GM19468 (cell line): Measurements from ENCODE around the gene LINGO3.

Experiments used
- ATAC-seq: cut with Tn5 transposase; IDR thresholded peaks from one replicate; pipeline ENCODE4 v1.9.1; 2021; ENCODE audit warnings: mild to moderate bottlenecking, moderate library complexity, moderate number of reproducible peaks; ENCODE audit not compliant: unreplicated experiment; ENCODE audit errors: extremely low read depth

The LINGO3 gene

GRCh38 chr19:2340496-2341243, 32.7 kb upstream of the LINGO3 start:
- no peak for ATAC-seq

GRCh38 chr19:2339644-2340310, 31.8 kb upstream of the LINGO3 start:
- ATAC-seq, result no peak

- ATAC-seq, result no peak
Observed at GRCh38 chr19:2338751-2339643, 31.0 kb upstream of the LINGO3 start.

DNA sequence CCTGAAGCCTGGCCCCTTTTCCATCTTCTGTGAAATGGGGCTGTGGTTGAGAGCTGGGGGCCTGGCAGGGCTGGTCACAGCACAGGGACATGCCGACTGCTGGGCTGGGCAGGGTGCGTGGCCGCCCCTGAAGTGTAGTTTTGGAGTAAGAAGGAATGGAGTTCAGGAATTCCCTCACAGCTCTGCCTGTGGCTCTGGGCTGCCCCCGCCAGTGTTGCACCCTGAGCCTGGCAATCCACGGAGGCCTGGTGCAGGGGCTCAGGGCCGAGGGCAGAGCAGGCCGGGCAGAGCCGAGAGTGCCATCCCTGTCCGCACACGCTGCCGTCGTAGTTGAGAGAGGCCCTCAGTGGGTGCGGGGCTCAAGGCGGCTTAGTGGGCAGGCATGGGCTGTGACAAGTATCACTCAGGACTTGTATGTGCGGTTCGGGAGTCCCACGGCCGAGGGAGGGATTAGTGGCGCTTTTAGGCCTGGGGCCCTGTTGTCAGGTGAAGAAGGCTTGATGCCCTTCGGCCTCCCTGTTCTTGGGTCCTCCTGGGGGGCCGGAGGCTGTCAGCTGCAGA, 30.2 kb upstream of the LINGO3 start:
- ATAC-seq, result no peak

DNA sequence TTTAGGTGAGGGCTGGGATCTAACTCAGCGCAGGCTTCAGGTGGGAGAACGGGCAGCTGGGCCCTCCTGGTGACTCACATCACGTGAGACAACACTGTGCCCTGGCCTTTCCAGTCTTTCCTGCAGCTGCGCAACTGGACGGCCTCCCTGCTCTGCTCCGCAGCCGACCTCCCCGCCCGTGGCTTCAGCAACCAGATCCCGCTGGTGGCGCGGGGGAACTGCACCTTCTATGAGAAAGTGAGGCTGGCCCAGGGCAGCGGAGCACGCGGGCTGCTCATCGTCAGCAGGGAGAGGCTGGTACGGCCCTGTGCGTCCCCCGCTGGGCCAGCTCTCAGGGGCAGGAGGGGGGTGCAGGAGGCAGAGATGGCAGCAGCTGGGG, 29.4 kb upstream of the LINGO3 start:
- ATAC-seq, result no peak

GRCh38 chr19:2336528-2337328, 28.8 kb upstream of the LINGO3 start:
- no peak for ATAC-seq

GRCh38 chr19:2335848-2336247, 27.9 kb upstream of the LINGO3 start:
- ATAC-seq, result no peak

- no peak for ATAC-seq
Observed at GRCh38 chr19:2334986-2335846, 27.3 kb upstream of the LINGO3 start.

DNA sequence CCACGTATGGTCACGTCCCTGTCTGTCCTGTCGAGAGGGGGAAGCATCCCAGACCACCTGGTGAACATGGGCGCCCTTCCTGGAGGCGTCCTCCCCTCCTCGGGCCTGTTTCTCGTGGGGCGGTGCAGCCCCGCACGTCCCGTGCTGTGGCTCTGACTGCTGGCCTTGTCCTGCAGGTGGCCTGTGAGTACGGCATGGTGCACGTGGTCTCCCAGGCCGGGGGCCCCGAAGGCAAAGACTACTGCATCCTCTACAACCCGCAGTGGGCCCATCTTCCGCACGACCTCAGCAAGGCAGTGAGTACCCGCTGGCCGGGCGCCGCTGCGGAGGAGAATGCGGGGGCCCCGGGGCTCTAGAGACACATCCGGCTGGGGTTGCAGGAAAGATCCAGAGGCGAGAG, 26.5 kb upstream of the LINGO3 start:
- no peak for ATAC-seq

- no peak for ATAC-seq
Observed at GRCh38 chr19:2333807-2334211, 25.9 kb upstream of the LINGO3 start.

GRCh38 chr19:2333027-2333806, 25.3 kb upstream of the LINGO3 start:
- no peak for ATAC-seq

DNA sequence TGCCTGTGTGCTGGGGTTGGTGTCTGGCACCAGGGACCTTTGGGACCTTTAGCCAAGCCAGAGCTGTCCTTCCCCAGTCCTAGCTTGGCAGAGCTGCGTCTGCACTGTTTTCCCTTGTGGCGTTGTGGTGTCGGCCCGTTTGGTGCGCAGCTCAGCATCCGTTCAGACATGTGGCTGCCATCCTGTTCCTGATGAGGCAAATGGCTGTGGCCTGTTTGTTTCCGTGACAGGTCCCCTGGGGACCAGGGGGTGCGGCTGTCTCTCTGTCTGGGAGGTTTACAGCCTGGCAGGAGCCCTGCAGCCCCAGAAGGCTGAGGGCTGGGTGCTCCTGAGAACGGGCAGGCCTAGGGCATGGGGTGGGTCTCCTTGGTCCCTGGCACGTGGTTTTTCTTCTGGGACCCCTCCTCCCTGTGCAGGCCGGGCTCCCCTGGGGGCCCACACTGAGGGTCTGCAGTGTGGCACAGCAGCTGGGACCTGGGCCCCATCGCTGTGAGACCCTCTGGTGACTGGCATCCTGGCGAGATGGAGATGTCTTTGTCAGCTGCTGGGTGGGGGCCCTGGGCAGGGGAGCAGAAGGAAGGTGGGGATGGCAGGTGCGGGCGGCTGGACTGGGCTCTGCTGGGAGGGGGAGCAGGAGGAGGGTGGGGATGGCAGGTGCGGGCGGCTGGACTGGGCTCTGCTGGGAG, 24.5 kb upstream of the LINGO3 start:
- ATAC-seq, result no peak

DNA sequence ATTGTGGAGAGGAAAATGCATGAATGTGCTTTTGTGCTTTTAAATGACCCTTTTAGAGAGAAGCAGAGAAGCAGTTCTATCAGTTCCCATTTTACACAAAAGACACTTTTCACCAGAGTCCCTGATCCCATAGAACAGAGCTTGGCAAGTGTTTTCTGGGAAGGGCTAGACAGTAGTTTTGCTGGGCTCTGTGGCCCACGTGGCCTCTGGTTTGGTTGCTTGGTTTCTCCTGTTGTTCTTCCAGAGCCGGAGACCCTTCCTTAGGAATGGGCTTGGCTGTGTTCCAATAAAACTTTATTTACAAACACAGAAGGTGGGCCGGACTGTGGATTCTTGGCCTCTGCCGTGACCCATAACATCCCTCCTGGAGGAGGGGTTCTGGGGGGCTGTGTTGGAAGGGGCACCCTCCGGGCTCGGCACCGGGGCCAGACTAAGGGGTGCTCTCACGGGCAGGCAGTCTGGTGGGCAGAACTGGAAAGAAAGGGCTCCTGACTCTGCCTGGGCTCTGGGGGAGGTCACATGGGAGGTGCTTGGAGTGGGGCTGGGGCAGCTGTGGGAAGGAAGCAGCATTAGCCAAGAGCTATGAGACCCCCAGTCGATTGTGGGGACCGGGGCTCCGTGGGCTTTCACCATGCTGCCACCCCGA, 23.8 kb upstream of the LINGO3 start:
- ATAC-seq, result no peak

DNA sequence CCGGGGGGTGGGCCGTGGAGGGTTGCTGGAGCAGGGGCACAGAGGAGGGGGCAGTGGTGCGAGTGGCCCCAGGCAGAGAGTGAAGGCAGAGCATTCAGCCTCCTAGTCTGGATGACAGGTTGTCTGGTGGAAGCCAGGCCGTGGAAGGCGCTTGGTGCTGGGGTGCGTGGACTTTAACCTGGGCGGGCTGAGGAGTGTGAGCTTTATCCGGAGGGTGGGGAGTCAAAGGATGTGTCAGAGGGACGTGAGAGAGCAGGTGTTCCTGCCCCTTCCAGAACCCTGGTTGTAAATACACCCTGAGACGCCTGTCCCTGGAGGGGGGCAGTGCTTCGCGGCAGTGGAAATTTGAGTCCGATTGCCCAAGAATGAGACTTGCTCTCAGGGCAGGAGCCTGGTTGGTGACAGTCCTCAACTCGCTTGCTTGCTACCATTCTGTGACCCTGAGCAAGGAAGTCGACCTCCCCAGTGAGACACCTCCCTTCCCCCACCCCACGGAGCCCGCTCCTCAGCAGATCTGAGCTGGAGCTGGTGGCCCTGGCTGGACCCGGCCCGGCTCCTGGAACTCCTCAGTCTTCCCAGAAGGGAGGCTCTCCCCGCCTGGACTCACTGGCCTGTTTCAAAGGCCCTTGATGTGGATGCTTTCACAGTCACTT, 22.8 kb upstream of the LINGO3 start:
- ATAC-seq, result no peak

DNA sequence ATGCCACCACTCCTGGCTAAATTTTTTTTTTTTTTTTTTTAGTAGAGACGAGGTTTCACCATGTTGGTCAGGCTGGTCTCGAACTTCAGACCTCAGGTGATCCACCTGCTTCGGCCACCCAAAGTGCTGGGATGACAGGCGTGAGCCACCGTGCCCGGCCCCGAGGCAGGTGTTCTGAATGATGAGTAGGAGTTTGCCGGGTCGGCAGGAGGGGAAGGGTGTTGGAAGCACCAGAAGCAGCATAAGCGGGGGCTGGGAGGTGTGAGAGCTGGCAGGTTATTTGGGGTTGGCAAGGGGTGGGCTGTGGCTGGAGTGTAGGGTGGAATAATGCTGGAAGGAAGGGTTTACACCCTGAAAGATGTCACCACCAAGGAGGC, 22.3 kb upstream of the LINGO3 start:
- ATAC-seq, result no peak

GRCh38 chr19:2329501-2329916, 21.6 kb upstream of the LINGO3 start:
- no peak for ATAC-seq

GRCh38 chr19:2329149-2329478, 21.2 kb upstream of the LINGO3 start:
- no peak for ATAC-seq
